Activated T-cell treated with anti-CD3 and anti-CD28 coated beads, Interleukin-2, amount 50 U/mL, for 24 hours (primary cell): ENCODE data around the gene ILF3.

Source experiments
- DNase-seq: peaks from one replicate; pipeline ENCODE4 v3.0.0-alpha.2; 2020
- H3K27ac Mint-ChIP-seq: 2 replicates; pipeline ENCODE4 v1.8.0; 2020; ENCODE audit warnings: mild to moderate bottlenecking, mixed read lengths
- H3K27me3 Mint-ChIP-seq: 2 replicates; pipeline ENCODE4 v1.8.0; 2020; ENCODE audit warnings: mixed read lengths
- H3K36me3 Mint-ChIP-seq: 2 replicates; pipeline ENCODE4 v1.8.0; 2020; ENCODE audit warnings: low read depth, mixed read lengths
- H3K4me1 Mint-ChIP-seq: 2 replicates; pipeline ENCODE4 v1.8.0; 2020; ENCODE audit warnings: low read depth, mixed read lengths
- H3K4me3 Mint-ChIP-seq: 2 replicates; pipeline ENCODE4 v1.8.0; 2020; ENCODE audit warnings: mild to moderate bottlenecking, moderate library complexity, mixed read lengths
- H3K9me3 Mint-ChIP-seq: 2 replicates; pipeline ENCODE4 v1.8.0; 2020; ENCODE audit warnings: mixed read lengths

Gene ILF3

DNA sequence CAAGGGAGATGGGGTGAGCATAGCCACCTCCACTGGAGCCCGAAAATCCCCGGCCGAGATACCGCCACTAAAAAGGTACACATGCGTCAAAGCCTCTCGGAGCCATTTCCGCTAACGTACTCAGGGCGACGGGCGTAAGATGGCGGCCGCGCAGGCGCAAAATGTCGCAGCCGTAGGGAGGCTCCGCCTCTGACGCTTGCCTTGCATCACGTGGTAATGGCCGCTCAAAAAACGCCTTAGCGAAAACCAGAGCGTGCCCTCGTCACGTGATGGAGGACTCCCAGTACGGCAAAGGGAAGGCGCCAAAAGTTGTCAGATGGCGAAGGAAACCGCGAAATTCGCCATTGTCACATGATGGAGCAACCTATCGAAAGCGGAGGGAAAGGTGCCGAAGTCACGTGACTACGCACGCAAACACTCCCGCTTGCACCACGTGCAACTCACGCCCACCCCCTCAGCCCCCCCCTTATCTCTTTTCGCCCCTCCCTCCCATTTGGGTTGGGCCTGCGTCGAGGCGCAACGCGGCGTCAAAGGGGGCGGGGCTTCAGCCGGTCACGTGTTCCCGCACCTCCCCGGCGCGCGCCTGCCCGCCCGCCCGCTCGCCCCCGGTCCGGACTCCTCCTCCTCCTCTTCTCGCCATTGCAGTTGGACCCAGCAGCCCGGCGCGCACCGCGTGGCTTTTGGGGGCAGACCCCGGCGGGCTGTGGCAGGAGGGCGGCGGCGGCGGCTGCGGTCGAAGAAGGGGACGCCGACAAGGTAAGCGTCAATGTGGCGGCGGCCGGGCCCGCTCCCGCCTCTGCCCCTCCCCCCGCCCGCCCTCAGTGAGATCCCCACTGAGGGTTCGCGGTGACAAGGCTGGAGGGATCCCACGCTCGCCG lies at the start of gene ILF3:
ILF3 (plus strand) TSS at position 615 of the 878 bp plus-strand sequence. CDS start 16,260 bp downstream, outside the sequence.
- H3K4me1 Mint-ChIP-seq, result peaks cover 36% of the 10 kb centered on the region
- peak within 1 kb of the TSS; percentile 90 for H3K4me3 Mint-ChIP-seq
- peaks cover 64% of the 10 kb centered on the region for H3K36me3 Mint-ChIP-seq
- H3K9me3 Mint-ChIP-seq, result no peaks in the 10 kb centered on the region
- H3K27ac Mint-ChIP-seq, result peak within 1 kb of the TSS; percentile 98
- H3K27me3 Mint-ChIP-seq, result no peaks in the 10 kb centered on the region
- DNase-seq, result peak; percentile 99

DNA sequence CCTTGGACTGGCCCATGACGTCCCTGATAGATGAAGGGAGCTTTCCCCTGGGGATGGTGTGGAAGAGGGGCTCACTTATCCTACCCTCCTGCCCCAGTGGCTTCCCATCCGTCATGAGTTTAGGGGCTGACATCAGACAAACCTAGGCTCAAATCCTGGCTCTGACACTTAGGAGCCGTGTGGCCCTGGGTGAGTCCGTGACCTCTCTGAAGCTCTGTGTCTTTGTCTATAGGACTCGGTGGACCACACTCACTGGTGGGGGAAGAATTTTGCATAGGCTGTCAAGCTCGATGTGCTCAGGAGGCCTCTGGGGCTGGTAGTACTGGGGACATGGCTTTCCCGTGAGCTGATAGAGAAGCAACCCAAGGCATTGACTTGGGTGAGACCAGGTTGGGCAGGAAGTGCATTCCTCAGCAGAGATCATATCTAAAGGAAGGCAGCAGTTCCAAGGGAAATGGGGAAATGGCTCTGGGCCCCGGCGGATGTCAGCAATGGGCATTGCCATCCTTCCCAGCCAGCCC lies 49.6 kb upstream of the ILF3 start:
- Mint-ChIP-seq H3K4me1 (peaks cover 26% of the 10 kb centered on the region), H3K27ac (peak overlapping the region; percentile 99), H3K36me3 (peaks cover 22% of the 10 kb centered on the region), H3K4me3 (peak overlapping the region; percentile 95), H3K9me3 (no peaks in the 10 kb centered on the region), H3K27me3 (no peaks in the 10 kb centered on the region)
- peak; percentile 52 for DNase-seq

DNA sequence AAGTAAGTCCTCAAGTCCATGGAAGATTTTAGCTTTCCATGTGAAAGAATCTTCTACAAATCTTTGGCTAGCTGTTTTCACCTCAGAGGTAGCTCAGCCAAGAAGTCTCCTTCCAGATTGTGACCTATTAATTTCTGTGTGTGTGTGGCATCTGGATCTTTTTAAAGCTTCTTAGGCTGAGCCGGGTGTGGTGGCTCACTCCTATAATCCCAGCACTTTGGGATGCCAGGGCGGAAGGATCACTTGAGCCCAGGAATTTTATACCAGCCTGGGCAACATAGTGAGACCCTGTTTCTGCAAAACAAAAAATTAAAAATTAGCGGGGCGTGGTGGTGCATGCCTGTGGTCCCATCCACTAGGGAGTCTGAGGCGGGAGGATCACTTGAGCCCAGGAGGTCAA lies 42.2 kb upstream of the ILF3 start:
- Mint-ChIP-seq H3K4me3 (no peak overlapping the region), H3K27ac (peak overlapping the region; percentile 67)

DNA sequence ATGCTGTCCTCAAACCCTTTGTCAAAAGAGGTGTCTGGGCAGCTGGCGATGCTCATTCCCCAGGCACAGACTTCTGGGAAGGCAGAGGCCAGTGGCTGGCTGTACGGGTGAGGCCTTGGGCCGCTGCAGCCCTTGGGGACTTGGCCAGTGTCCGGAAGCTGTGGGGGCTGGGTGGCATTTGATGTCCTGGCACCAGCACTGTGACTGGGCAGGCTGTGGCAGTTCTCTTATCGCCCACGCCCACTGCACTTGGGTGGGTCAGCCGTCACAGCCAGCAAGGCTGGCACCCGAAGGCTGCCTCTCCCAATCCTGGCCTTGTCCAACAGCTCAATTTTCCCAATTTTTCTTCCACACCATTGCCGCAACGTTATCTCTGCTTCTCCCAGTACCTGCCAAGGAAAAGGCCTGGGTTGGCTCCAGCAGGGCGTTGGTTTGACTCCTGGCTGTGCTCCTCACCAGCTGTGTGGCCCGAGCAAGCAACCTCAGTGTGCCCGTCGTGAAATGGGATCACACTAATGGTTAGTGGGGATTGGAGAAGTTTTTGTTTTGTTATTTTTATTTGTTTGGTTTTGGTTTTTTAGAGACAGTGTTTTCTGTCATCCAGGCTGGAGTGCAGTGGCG lies 41.5 kb upstream of the ILF3 start:
- H3K27me3 Mint-ChIP-seq, result no peaks in the 10 kb centered on the region
- peaks cover 23% of the 10 kb centered on the region for H3K36me3 Mint-ChIP-seq
- H3K4me3 Mint-ChIP-seq, result no peak overlapping the region
- H3K27ac Mint-ChIP-seq, result peak overlapping the region; percentile 48
- no peaks in the 10 kb centered on the region for H3K9me3 Mint-ChIP-seq
- peaks cover 29% of the 10 kb centered on the region for H3K4me1 Mint-ChIP-seq
- DNase-seq, result no peak

More for the DNA sequence above, 42.2 kb upstream of the ILF3 start:
- H3K4me1 Mint-ChIP-seq, result peaks cover 30% of the 10 kb centered on the region
- H3K9me3 Mint-ChIP-seq, result no peaks in the 10 kb centered on the region
- no peak for DNase-seq
- no peaks in the 10 kb centered on the region for H3K27me3 Mint-ChIP-seq
- peaks cover 24% of the 10 kb centered on the region for H3K36me3 Mint-ChIP-seq

DNA sequence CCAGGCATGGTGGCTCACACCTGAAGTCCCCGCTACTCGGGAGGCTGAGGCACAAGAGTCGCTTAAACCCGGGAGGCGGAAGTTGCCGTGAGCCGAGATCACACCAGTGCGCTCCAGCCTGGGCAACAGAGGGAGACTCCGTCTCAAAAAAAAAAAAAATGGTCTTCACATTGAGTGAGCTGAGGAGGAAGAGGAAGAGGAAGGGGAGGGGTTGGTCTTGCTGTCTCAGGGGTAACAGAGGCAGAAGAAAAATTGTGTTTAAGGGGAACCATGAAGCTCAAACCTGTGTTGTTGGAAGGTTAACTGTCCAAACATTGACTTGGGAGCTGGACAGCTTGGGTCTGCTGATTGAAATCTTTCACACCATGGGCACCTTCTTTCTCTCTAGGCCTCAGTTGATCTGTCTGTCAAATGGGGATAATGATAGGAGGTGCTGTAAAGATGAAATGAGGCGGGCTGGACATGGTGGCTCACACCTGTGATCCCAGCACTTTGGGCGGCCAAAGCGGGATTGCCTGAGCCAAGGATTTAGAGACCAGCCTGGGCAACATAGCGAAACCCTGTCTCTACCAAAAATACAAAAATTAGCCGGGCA lies 38.6 kb upstream of the ILF3 start:
- H3K9me3 Mint-ChIP-seq, result no peaks in the 10 kb centered on the region
- peaks cover 36% of the 10 kb centered on the region for H3K36me3 Mint-ChIP-seq
- H3K4me1 Mint-ChIP-seq, result peaks cover 30% of the 10 kb centered on the region
- no peak overlapping the region for H3K4me3 Mint-ChIP-seq
- H3K27ac Mint-ChIP-seq, result peak overlapping the region; percentile 48
- no peaks in the 10 kb centered on the region for H3K27me3 Mint-ChIP-seq
- no peak for DNase-seq

DNA sequence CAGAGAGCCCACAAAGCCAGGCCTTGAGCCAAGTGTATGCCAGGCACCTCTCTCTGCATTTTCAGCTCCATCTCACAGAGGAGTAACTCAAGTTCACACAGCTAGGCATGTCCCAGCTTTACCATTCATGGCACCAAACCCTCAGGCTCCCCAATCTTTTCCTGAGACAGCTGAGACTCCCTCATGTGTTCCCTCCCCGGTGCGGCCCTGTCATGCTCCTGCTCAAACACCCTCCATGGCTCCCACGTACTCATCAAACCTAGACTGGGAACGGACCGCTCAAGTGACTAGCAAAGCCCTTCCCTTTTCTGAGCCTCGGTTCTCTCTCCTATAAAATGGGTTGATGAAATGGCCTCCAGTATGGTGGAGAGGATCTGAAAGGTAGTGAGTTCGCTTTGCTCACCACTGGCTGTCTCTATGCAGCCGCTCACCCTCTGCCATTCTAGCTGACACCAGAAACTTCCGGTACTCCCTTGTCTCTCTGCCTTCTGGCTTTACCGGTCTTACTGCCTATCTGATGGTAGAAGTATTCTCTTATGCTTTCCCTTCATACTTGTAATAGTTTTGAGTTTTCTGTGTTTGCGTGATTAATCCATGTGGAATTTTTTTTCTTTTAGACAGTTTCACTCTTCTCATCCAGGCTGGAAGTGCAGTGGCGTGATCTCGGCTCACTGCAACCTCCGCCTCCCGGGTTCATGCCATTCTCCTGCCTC lies 36.6 kb upstream of the ILF3 start:
- DNase-seq, result no peak

DNA sequence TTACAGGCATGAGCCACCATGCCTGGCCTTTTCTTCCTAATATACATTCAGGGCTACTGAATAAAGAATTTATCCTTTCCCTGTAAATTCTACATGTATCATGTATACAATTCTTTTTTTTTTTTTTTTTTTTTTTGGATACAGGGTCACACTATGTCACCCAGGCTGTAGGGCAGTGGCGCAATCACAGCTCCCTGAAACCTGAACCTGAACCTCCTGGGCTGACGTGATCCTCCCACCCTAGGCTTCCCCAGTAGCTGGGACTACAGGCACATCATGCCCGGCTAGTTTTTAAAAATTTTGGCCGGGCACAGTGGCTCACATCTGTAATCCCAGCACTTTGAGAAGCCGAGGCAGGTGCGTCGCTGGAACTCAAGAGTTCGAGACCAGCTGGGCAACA lies 35.3 kb upstream of the ILF3 start:
- Mint-ChIP-seq H3K36me3 (peaks cover 37% of the 10 kb centered on the region), H3K27ac (no peak overlapping the region), H3K9me3 (no peaks in the 10 kb centered on the region), H3K27me3 (no peaks in the 10 kb centered on the region), H3K4me1 (peaks cover 41% of the 10 kb centered on the region), H3K4me3 (no peak overlapping the region)
- no peak for DNase-seq

More for the DNA sequence above, 36.6 kb upstream of the ILF3 start:
- H3K4me1 Mint-ChIP-seq, result peaks cover 39% of the 10 kb centered on the region
- no peaks in the 10 kb centered on the region for H3K9me3 Mint-ChIP-seq
- H3K36me3 Mint-ChIP-seq, result peaks cover 47% of the 10 kb centered on the region
- H3K27ac Mint-ChIP-seq, result peak overlapping the region; percentile 3
- H3K4me3 Mint-ChIP-seq, result no peak overlapping the region
- no peaks in the 10 kb centered on the region for H3K27me3 Mint-ChIP-seq

DNA sequence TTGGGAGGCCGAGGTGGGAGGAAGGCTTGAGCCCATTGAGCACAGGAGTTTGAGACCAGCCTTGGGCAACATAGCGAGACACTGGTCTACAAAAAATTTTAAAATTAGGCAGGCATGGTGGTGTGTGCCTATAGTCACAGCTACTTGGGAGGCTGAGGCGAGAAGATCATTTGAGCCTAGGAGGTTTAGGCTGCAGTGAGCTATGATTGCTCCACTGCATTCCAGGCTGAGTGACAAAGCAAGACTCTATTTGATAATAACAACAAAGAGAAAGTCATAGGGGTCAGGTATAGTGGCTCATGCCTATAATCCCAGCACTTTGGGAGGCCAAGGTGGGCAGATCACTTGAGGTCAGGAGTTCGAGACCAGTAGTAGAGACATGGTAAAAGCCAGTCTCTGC lies 33.4 kb upstream of the ILF3 start:
- H3K27me3 Mint-ChIP-seq, result no peaks in the 10 kb centered on the region
- H3K36me3 Mint-ChIP-seq, result peaks cover 34% of the 10 kb centered on the region
- peak overlapping the region; percentile 75 for H3K27ac Mint-ChIP-seq
- H3K9me3 Mint-ChIP-seq, result no peaks in the 10 kb centered on the region
- H3K4me1 Mint-ChIP-seq, result peaks cover 43% of the 10 kb centered on the region
- no peak overlapping the region for H3K4me3 Mint-ChIP-seq
- DNase-seq, result no peak

DNA sequence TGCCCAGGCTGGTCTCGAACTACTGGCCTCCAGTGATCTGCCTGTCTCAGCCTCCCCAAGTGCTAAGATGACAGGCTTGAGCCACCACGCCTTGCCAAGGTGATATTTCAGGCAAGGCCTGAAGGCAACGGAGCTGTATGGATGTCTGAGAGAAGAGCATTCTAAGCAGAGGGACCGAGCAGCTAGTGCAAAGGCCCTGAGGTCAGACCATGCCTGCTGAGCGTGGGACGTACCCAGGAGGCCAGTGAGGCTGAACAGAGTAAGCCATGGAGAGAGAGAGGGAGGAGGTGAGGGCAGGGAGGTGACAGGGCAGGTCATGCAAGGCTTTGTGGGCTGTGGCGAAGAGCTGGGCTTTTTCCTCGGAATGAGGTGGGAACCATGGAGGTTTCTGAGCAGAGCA lies 32.2 kb upstream of the ILF3 start:
- Mint-ChIP-seq H3K27me3 (no peaks in the 10 kb centered on the region), H3K9me3 (no peaks in the 10 kb centered on the region), H3K4me1 (peaks cover 42% of the 10 kb centered on the region), H3K27ac (peak overlapping the region; percentile 67), H3K36me3 (peaks cover 39% of the 10 kb centered on the region), H3K4me3 (no peak overlapping the region)
- DNase-seq, result no peak

DNA sequence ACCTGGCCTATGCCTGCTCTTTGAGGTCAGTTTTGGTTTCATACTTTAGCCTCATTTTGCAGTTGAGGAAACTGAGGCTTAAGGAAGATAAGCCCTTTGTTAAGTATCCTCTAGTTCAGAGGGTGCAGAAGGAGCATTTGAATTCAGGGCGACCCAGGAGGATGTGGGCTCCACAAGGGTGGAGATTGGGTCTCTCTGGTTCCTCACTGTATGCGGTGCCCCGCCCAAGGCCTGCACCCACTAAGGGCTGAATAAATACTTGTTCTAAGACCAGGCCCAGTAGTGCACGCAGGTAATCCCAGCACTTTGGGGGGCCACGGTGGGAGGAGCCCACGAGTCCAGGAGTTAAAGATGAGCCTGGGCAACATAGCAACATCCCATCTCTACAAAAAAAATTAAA lies 29.6 kb upstream of the ILF3 start:
- Mint-ChIP-seq H3K27me3 (no peaks in the 10 kb centered on the region), H3K27ac (peak overlapping the region; percentile 73), H3K4me1 (peaks cover 40% of the 10 kb centered on the region), H3K4me3 (no peak overlapping the region), H3K36me3 (peaks cover 47% of the 10 kb centered on the region), H3K9me3 (no peaks in the 10 kb centered on the region)
- no peak for DNase-seq

DNA sequence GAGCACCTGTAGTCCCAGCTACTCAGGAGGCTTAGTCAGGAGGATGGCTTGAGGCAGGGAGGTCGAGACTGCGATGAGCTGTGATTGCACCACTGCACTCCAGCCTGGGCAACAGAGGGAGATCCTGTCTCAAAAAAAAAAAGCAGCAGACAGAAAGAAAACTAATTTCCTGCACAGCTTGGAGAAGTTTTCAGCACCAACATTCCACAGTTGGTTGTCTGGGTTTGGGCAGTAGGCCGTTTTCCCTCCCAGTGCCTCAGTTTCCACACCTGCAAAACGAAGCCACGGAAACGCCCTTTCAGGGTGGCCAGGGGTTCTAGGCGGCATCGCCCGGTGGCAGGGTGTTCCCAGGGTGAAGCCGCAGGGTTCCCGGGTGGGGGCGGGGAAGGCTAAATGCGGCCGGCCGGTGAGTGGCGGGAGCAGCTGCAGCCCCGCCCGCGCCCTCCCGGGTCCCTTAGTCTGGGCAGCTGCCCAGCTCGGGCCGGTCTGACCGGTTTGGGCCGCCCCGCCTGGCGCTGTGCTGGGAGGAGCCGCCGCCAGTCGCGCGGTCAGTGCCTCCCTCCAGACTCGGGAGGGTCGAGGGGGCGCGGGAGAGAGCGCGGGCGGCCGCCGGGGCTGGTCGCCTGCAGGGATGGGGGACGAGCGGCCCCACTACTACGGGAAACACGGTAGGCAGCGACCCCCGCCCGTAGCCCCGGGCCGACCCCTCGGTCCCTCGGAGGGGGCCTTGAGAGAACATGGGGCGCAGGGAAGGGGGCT lies 29.0 kb upstream of the ILF3 start, which contains the start of gene SLC44A2:
SLC44A2 (plus strand) TSS at position 551 of the 759 bp plus-strand sequence; CDS start at position 632, 81 bp downstream.
- Mint-ChIP-seq H3K27me3 (no peaks in the 10 kb centered on the region), H3K4me1 (peaks cover 38% of the 10 kb centered on the region), H3K4me3 (no peak within 1 kb of the TSS), H3K36me3 (peaks cover 45% of the 10 kb centered on the region), H3K9me3 (no peaks in the 10 kb centered on the region), H3K27ac (peak within 1 kb of the TSS; percentile 73)
- no peak for DNase-seq

DNA sequence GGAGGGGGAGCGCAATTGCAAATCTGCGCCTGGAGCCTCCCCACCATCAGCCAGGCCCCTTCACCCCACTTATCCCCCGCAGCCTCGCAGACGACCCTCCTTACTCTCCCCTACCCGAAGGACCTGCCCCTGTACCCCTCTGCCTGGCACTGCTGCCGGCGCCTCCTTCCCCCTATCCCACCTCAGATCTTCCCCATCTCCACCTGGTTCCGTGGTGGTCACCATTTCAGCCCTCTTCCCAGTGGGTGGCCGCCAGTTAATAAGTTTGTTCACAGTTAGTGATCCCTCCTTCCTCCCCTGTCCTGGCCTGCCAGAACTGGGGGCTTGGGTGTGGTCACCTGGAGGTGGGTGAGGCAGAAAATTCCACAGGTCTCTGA lies 28.4 kb upstream of the ILF3 start:
- H3K27me3 Mint-ChIP-seq, result no peaks in the 10 kb centered on the region
- H3K36me3 Mint-ChIP-seq, result peaks cover 42% of the 10 kb centered on the region
- H3K27ac Mint-ChIP-seq, result no peak overlapping the region

DNA sequence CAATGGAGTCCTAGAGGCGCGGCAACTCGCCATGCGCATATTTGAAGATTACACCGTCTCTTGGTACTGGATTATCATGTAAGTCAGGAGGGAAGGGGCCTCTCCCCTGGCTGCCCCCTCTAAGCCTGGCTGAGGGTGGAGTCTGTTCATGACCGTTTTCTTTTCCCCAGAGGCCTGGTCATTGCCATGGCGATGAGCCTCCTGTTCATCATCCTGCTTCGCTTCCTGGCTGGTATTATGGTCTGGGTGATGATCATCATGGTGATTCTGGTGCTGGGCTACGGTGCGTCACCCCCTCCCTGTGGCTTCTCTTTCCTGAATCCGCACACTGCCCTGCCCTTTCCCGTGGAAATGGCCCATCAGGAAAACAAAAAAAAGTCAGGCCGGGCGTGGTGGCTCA lies 22.3 kb upstream of the ILF3 start:
- no peaks in the 10 kb centered on the region for H3K4me1 Mint-ChIP-seq
- H3K27me3 Mint-ChIP-seq, result no peaks in the 10 kb centered on the region
- H3K36me3 Mint-ChIP-seq, result peaks cover 74% of the 10 kb centered on the region
- H3K27ac Mint-ChIP-seq, result no peak overlapping the region
- H3K9me3 Mint-ChIP-seq, result no peaks in the 10 kb centered on the region
- H3K4me3 Mint-ChIP-seq, result no peak overlapping the region
- no peak for DNase-seq

More for the DNA sequence above, 28.4 kb upstream of the ILF3 start:
- no peak for DNase-seq
- no peak overlapping the region for H3K4me3 Mint-ChIP-seq
- H3K4me1 Mint-ChIP-seq, result peaks cover 35% of the 10 kb centered on the region
- no peaks in the 10 kb centered on the region for H3K9me3 Mint-ChIP-seq
